NCI-H1092 (cell line): ENCODE data around the gene ACMSD.
"Not testable (repeated sequence)": the region's sequence is repeated elsewhere in the genome, so short reads cannot be mapped to it uniquely, and the experiment has no call there.

ENCODE experiments used
- DNase-seq: peaks from one replicate; lab custom pipeline; 2025; lab: John Stamatoyannopoulos, UW

ACMSD gene

GRCh38 chr2:134838143-134838620, at the start of gene ACMSD:
ACMSD (plus strand) TSS chr2:134838616; CDS start chr2:134838683, 67 bp downstream.
- DNase-seq = no peak

GRCh38 chr2:134790487-134790886, 47.9 kb upstream of the ACMSD start:
- DNase-seq = no peak

DNA sequence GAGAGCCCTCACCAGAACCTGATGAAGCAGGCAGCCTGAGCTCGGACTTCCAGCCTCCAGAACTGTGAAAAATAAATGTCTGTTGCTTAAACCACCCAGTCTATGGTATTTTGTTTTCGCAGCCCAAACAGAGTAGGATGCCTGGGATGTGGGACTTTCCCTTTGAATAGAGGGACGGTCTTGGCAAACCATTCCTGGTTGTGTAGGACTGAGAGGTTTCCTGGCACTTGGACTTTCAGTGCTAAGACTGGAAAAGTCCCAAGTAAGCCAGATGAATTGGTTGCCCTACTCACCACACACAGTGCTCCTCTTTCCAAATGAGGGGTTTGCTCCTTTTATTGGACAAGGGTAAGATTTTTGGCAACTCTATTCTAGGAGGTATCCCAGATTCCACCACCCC, 46.8 kb upstream of the ACMSD start:
- DNase-seq = no peak

DNA sequence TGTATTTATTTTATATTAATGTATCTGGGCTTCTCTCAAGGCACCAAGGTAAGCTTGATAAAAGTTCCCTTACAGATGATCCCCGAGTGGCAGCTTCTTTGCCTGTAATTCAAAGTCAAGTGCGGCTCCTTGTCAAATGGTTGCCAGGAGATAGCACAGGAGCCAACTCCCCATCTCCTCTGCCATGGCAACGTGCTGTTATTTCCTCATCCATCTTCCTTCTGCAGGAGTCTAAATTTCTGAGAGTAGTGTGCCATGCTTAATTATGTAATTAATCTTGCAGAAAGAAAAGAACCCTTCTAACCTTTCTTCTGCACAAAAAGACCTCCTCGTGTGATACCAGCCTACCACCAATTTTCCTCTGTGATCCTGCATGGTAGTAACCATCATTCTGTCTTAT, 46.2 kb upstream of the ACMSD start:
- no peak for DNase-seq

GRCh38 chr2:134795765-134796164, 42.7 kb upstream of the ACMSD start:
- no peak for DNase-seq

DNA sequence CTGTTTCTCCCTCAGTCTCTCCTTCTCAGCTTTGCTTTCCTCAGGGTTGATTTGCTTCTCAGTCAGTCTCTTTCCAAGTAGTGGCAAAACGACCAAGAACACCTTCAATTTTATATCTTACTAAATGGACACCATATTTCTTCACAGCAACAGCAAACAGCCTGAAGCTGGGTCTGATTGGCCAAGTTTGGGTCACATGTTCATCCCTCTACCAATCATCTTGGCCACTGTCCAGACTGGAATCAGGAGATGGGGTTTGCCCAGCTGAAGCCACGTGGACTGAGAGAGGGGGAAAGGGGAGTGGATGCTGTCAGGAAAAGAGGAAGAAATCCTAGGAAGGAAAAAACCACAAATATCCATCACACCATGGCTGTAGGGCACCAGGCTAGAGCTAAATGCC, 42.0 kb upstream of the ACMSD start:
- DNase-seq = no peak

DNA sequence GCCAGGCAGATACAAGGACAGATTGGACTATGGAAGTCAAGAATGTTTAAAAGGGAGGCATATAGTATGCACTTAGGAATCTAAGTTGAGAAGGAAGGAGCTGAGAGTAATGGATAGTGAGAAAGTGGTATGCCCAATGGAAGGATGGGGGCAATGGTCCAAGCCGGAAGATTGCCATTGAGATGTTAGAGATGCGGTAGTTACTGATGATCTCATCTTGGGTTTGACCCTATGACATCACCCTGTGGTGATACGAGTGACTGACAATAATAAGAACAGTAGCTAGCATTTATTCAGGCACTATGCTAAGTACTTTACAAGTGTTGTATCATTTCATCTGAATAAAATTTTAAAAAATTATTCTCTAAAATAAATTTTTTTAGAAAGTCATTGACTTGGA, 38.5 kb upstream of the ACMSD start:
- DNase-seq = no peak

- DNase-seq = no peak
Observed at GRCh38 chr2:134800341-134800740, 38.1 kb upstream of the ACMSD start.

DNA sequence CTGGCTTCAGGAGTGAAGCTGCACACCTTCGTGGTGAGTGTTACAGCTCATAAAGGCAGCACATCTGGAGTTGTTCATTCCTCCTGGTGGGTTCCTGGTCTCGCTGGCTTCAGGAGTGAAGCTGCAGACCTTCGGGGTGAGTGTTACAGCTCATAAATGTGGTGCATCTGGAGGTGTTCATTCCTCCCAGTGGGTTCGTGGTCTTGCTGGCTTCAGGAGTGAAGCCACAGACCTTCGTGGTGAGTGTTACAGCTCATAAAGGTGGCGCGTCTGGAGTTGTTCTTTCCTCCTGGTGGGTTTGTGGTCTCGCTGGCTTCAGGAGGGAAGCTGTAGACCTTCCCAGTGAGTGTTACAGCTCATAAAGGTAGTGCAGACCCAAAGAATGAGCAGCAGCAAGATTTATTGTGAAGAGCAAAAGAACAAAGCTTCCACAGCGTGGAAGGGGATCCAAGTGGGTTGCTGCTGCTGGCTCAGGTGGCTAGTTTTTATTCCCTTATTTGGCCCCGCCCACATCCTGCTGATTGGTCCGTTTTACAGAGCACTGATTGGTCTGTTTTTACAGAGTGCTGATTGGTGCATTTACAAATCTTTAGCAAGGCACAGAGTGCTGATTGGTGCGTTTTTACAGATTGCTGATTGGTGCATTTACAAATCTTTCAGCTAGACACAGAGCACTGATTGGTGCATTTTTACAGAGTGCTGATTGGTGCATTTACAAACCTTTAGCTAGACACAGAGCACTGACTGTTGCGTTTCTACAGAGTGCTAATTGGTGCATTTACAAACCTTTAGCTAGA, 34.6 kb upstream of the ACMSD start:
- DNase-seq = not testable (repeated sequence)

DNA sequence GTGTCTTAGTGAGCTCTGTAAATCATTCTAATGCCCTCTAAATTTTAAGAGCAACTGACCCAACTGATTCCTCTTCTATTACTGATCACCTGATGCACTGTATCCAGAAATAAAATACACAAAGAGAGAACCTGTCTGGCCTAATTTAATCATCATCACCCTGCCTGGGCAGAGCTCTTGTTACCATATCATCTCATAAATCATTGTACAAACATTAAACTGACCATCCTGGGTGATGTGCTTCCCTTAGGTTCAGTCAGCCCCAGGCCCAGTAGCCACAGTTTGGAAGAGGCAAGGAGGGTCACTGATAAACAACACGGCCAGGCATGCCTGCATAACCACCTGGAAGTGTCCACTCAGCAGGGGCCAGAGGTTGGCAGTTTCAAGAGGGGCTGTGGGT, 22.7 kb upstream of the ACMSD start:
- DNase-seq = no peak

GRCh38 chr2:134818321-134818720, 20.1 kb upstream of the ACMSD start:
- DNase-seq = no peak

GRCh38 chr2:134819334-134819733, 19.1 kb upstream of the ACMSD start:
- no peak for DNase-seq

DNA sequence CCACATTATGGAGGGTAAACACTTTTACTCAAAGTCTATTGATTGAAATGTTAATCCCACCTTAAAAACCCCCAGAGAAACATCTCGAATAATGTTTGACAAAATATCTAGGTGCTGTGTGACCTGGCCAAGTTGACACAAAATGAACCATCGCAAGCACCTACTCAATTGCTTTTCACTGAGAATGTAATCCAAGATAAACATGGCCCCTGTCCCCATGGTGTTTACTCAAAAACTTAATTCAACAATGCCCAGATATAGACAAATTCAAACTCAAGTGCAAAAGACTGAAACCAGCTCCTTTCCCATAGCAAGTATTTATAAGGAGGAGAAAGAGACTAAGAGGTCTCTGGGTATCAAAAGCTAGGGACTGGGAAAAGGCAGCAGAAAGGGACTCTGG, 15.0 kb upstream of the ACMSD start:
- no peak for DNase-seq

GRCh38 chr2:134823832-134824231, 14.6 kb upstream of the ACMSD start:
- no peak for DNase-seq

GRCh38 chr2:134825716-134826115, 12.7 kb upstream of the ACMSD start:
- not testable (repeated sequence) for DNase-seq

GRCh38 chr2:134835471-134835870, 2.9 kb upstream of the ACMSD start:
- no peak for DNase-seq

DNA sequence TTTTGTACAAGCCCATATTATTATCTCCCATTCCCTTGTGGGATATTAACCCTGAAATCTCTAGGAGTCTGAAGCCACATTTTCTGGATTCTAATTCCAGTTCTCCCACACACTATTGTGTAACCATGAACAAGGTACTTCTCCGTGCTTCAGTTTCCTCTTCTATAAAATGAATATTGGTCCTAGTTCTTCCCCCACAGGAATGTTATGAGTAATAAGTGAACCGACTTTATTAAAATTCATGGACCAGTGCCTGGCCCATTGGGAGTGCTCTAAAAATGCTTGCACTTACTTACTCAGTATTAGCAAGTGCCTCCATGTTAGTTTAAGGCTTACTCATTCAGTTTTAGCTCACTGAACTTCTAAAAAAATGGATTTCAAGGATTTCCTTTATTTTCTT, 1.4 kb upstream of the ACMSD start:
- no peak for DNase-seq

DNA sequence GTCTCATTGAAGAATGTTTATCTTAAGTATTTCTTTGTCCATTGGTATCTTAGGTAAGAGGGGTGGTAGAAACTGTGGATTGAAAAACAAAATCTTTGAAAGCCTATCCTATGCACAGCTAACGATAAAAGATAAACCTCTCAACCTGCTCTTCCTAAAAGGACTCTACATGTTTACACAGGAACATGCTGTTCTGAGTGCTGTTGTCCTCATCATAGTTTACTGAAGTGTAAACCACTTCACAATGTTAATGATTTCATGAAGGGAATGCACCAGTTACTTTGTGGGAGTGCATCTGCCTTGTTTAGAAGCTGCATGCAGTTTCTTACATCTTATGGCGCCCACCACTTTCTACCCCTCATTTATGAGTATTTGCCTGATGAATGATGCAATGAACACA, 1.2 kb downstream of the ACMSD start:
- DNase-seq = no peak

- DNase-seq = no peak
Observed at GRCh38 chr2:134842930-134843490, 4.6 kb downstream of the ACMSD start.

DNA sequence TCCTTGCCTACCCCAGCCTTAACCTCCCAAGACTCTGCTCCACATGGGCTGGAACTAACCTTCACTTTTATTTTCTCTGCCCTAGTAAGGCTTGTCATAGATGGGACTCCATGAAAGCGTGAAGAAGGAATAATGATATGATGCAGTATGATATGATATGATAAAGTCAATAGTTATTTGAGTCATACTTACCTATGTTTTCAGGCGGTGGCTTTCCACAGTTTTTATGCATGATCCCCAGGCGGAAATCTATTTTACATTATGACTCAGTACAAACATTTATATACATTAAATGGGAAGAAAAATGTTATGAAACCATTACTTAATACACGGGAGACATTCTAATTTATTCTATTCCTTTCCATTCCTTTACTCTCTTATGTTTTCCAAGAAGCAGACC, 5.6 kb downstream of the ACMSD start:
- DNase-seq = no peak

GRCh38 chr2:134845028-134845427, 6.6 kb downstream of the ACMSD start:
- no peak for DNase-seq

GRCh38 chr2:134845719-134846118, 7.3 kb downstream of the ACMSD start:
- no peak for DNase-seq

- DNase-seq = no peak
Observed at GRCh38 chr2:134846213-134846612, 7.8 kb downstream of the ACMSD start.

DNA sequence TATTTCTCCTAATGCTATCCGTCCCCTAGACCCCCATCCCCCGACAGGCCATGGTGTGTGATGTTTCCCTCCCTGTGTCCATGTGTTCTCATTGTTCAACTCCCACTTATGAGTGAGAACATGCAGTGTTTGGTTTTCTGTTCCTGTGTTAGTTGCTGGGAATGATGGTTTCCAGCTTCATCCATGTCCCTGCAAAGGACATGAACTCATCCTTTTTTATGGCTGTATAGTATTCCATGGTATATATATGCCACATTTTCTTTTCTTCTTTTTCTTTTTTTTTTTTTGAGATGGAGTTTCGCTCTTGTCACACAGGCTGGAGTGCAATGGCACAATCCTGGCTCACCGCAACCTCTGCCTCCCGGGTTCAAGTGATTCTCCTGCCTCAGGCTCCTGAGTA, 9.2 kb downstream of the ACMSD start:
- DNase-seq = not testable (repeated sequence)
